ENCODE results near the gene GALNT18. TPM values are rescaled to one million over a fixed set of nuclear protein-coding genes. Genes with fewer than 3 reads are reported as not detected.

The GALNT18 gene
- total RNA-seq, 2 donors from 2014 or later: 7.3 to 10.9 TPM

- Mint-ChIP-seq H3K36me3 (ENCODE audit: low read depth) (no peaks in the 10 kb centered on the region), H3K27ac (no peak overlapping the region), H3K4me3 (no peak overlapping the region), H3K9me3 (no peaks in the 10 kb centered on the region), H3K4me1 (no peaks in the 10 kb centered on the region), H3K27me3 (no peaks in the 10 kb centered on the region)
- no peak for ATAC-seq (replicated peaks)
Measured at GRCh38 chr11:11318961-11319360, 302.8 kb downstream of the GALNT18 start.

DNA sequence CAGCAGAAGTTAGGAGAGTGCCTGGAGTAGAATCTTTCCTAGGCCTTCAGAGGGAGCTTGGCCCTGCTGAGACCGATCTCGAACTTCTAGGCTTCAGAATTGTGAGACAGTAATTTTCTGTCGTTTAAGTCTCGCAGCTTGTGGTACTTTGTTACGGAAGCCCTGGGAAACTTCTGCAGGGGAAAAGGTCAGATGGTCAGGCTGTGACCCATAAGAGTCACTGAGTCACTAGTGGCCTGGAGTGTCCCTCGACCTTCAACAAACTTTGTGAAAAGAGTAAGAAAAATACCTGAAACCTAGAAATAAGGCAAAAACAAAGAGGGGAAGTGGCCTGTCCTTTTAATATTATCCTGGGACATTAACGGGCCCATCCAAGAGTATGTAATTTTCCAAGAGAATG lies 303.3 kb downstream of the GALNT18 start:
- H3K9me3 Mint-ChIP-seq: no peaks in the 10 kb centered on the region
- no peak overlapping the region for H3K27ac Mint-ChIP-seq
- no peak overlapping the region for H3K4me3 Mint-ChIP-seq
- ATAC-seq (replicated peaks): no peak
- no peaks in the 10 kb centered on the region for H3K27me3 Mint-ChIP-seq
- H3K36me3 Mint-ChIP-seq (ENCODE audit: low read depth): no peaks in the 10 kb centered on the region
- no peaks in the 10 kb centered on the region for H3K4me1 Mint-ChIP-seq

DNA sequence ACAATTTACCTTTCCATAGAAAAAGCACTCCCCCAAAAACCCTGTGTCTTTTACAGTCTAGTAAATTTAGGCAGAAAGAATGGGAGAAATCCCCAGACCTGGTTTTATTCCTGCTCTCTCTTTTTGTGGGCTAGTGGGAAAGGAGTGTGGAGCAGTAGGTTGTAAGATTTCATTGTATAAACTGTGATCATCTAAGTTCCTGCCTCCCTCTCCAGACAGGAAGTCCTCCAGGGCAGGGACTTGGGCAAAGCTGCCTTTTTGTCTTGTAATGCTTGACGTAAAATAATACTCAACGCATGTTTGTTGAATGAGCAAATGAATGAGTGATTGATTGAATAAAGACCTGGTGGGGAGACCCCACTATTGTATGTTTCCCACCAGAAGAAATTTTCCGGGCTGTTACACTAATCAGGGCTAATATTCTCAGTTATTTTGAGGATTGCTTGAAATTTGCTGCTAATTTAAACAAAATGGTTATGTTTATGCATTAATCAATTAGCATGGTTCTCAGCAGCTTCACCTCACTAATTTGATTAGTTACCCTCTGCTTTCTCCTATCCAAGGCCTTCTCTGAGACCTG lies 305.1 kb downstream of the GALNT18 start:
- H3K4me3 Mint-ChIP-seq: no peak overlapping the region
- no peaks in the 10 kb centered on the region for H3K9me3 Mint-ChIP-seq
- no peak overlapping the region for H3K27ac Mint-ChIP-seq
- no peaks in the 10 kb centered on the region for H3K36me3 Mint-ChIP-seq (ENCODE audit: low read depth)
- H3K4me1 Mint-ChIP-seq: no peaks in the 10 kb centered on the region
- H3K27me3 Mint-ChIP-seq: no peaks in the 10 kb centered on the region
- no peak for ATAC-seq (replicated peaks)

DNA sequence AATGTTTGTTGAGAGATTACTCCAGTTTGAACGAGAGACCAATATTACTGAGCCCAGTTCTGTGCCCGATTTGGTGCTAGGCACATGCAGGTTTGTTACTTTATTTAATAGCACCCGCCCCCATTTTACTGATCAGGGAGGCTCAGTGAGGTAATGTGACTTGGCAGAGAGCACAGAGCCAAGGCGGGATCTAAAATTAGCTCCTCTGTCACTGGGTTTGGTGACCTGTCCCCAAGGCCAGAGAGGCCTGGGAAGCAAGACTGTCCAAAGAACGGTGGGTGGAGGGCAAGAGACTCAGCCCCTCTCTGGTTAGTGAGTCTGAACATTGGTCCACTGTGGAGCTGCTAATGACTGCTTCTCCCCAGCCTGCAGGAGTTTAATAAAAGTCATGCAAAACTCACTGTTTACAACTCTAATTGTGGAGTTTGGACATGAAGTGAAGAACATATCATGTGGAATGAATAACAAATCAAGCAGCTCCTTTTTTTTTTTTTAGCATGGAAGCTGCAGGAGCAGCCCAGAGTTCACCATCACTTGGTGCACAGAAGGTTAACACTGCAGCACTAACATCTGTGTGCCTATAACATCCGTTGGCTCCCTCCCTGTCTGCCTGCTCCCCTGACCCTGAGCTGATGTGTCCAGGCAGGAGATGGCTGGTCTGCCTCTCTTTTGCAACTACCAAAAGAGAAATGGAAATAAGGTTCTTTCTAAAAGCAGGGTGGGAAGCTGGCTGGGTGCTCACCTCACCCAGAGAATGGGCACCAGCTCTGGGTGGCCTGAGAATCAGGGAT lies 307.7 kb downstream of the GALNT18 start:
- ATAC-seq (replicated peaks): no peak
- Mint-ChIP-seq H3K9me3 (peaks cover 6% of the 10 kb centered on the region), H3K27ac (no peak overlapping the region), H3K27me3 (no peaks in the 10 kb centered on the region), H3K36me3 (ENCODE audit: low read depth) (no peaks in the 10 kb centered on the region), H3K4me1 (no peaks in the 10 kb centered on the region), H3K4me3 (no peak overlapping the region)

DNA sequence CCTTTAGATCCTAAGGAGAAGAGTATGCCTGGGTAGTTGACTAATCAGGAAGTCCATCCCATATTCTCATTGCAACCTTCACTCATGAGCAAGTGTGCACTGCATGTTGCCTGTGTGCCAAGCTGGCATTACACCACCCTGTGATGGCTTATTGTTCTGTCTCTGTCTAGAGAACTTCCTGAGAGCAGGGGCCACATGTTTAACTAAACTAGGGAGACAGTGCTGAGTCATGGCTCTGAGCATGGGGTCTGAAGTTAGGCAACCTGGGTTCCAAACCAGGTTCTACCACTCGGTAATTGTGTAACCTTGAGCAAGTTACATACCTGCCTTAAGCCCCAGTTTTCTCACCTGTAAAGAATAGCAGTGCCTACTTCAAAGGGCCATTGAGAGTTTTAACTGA lies 308.4 kb downstream of the GALNT18 start:
- Mint-ChIP-seq H3K27ac (no peak overlapping the region), H3K4me3 (no peak overlapping the region), H3K9me3 (peaks cover 9% of the 10 kb centered on the region), H3K36me3 (ENCODE audit: low read depth) (no peaks in the 10 kb centered on the region), H3K27me3 (peaks cover 3% of the 10 kb centered on the region), H3K4me1 (no peaks in the 10 kb centered on the region)
- ATAC-seq (replicated peaks): no peak

DNA sequence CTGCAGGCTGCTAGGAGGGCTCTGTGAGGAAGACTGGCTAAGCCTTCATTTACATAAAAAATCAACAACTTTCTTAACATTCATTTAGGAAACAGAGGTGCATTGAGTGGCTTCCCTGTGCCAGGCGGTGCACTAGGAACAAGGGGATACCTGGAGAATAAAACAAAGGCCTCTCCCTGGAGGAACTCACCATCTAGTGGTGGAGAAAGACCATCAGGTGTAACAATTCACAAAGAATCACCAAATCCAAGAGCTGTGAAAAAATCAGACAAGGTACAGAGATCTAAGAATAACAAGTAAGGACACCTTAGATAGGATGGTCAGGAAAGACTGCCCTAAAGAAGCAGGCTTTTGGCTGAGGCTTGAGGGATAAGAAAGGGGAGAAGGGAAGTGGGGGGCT lies 309.1 kb downstream of the GALNT18 start:
- Mint-ChIP-seq H3K27me3 (peaks cover 4% of the 10 kb centered on the region), H3K4me3 (no peak overlapping the region), H3K36me3 (ENCODE audit: low read depth) (no peaks in the 10 kb centered on the region), H3K27ac (no peak overlapping the region), H3K4me1 (no peaks in the 10 kb centered on the region), H3K9me3 (peaks cover 10% of the 10 kb centered on the region)
- ATAC-seq (replicated peaks): no peak

GRCh38 chr11:11311169-11311568 lies 310.6 kb downstream of the GALNT18 start:
- H3K4me1 Mint-ChIP-seq: no peaks in the 10 kb centered on the region
- ATAC-seq (replicated peaks): no peak
- H3K27ac Mint-ChIP-seq: no peak overlapping the region
- no peak overlapping the region for H3K4me3 Mint-ChIP-seq
- H3K27me3 Mint-ChIP-seq: peaks cover 4% of the 10 kb centered on the region
- peaks cover 10% of the 10 kb centered on the region for H3K9me3 Mint-ChIP-seq
- H3K36me3 Mint-ChIP-seq (ENCODE audit: low read depth): no peaks in the 10 kb centered on the region

GRCh38 chr11:11309906-11310305 lies 311.9 kb downstream of the GALNT18 start:
- H3K27me3 Mint-ChIP-seq: peaks cover 4% of the 10 kb centered on the region
- H3K4me1 Mint-ChIP-seq: no peaks in the 10 kb centered on the region
- H3K9me3 Mint-ChIP-seq: peaks cover 10% of the 10 kb centered on the region
- no peak overlapping the region for H3K27ac Mint-ChIP-seq
- H3K4me3 Mint-ChIP-seq: no peak overlapping the region
- no peaks in the 10 kb centered on the region for H3K36me3 Mint-ChIP-seq (ENCODE audit: low read depth)
- ATAC-seq (replicated peaks): no peak

GRCh38 chr11:11308249-11308648 lies 313.6 kb downstream of the GALNT18 start:
- no peaks in the 10 kb centered on the region for H3K4me1 Mint-ChIP-seq
- peaks cover 10% of the 10 kb centered on the region for H3K9me3 Mint-ChIP-seq

DNA sequence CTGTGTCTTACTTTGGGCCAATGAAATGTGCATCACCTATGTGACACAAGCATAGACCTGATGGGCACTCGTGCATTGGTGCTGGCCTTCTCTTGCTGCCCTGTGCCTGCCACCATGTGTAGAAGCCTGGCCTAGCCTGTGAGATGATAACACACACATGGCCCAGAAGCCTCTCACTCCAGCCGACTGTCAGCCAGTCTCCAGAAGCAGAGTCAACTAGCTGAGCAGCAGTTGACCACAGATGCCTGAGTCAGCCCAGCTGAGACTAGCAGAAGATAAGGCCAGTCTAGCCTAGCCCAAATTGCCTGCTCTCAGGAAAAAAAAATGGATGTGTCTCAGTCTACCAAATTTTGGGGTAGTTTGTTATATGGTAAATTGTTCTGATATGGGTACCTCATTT lies 314.9 kb downstream of the GALNT18 start:
- H3K4me3 Mint-ChIP-seq: no peak overlapping the region
- H3K4me1 Mint-ChIP-seq: no peaks in the 10 kb centered on the region
- H3K27ac Mint-ChIP-seq: no peak overlapping the region
- peaks cover 10% of the 10 kb centered on the region for H3K9me3 Mint-ChIP-seq
- H3K27me3 Mint-ChIP-seq: peaks cover 4% of the 10 kb centered on the region
- ATAC-seq (replicated peaks): no peak
- no peaks in the 10 kb centered on the region for H3K36me3 Mint-ChIP-seq (ENCODE audit: low read depth)

More at GRCh38 chr11:11308249-11308648, 313.6 kb downstream of the GALNT18 start:
- H3K4me3 Mint-ChIP-seq: no peak overlapping the region
- ATAC-seq (replicated peaks): no peak
- peaks cover 4% of the 10 kb centered on the region for H3K27me3 Mint-ChIP-seq
- no peaks in the 10 kb centered on the region for H3K36me3 Mint-ChIP-seq (ENCODE audit: low read depth)
- no peak overlapping the region for H3K27ac Mint-ChIP-seq

GRCh38 chr11:11304550-11304949 lies 317.3 kb downstream of the GALNT18 start:
- H3K4me3 Mint-ChIP-seq: no peak overlapping the region
- no peak overlapping the region for H3K27ac Mint-ChIP-seq
- peaks cover 7% of the 10 kb centered on the region for H3K9me3 Mint-ChIP-seq
- H3K27me3 Mint-ChIP-seq: peaks cover 17% of the 10 kb centered on the region
- H3K4me1 Mint-ChIP-seq: no peaks in the 10 kb centered on the region
- no peak for ATAC-seq (replicated peaks)
- H3K36me3 Mint-ChIP-seq (ENCODE audit: low read depth): no peaks in the 10 kb centered on the region

DNA sequence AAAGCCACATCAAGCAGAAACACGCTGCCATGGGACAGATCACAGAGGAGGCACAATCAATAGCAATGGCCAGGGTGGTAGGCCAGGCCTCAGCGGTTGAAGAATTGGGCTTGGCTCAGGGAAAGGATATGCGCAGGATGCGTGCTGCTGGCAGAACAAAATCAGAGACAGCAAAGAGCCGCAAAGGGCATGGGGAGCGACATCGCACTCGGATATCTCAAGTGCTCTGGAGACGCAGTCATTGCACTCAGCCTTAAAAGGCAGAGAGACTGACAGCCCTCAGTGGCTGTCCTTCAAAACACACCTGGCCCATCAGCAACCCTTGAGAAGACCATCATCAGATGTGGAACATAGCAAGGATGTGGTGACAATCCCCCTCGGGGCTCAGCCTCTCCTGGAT lies 319.2 kb downstream of the GALNT18 start:
- ATAC-seq (replicated peaks): no peak
- Mint-ChIP-seq H3K4me1 (no peaks in the 10 kb centered on the region), H3K27ac (no peak overlapping the region), H3K4me3 (no peak overlapping the region), H3K9me3 (no peaks in the 10 kb centered on the region), H3K36me3 (ENCODE audit: low read depth) (no peaks in the 10 kb centered on the region), H3K27me3 (peaks cover 12% of the 10 kb centered on the region)

GRCh38 chr11:11301212-11301611 lies 320.6 kb downstream of the GALNT18 start:
- Mint-ChIP-seq H3K36me3 (ENCODE audit: low read depth) (no peaks in the 10 kb centered on the region), H3K4me1 (no peaks in the 10 kb centered on the region), H3K9me3 (no peaks in the 10 kb centered on the region), H3K27ac (no peak overlapping the region), H3K4me3 (no peak overlapping the region), H3K27me3 (peaks cover 12% of the 10 kb centered on the region)
- ATAC-seq (replicated peaks): no peak

- Mint-ChIP-seq H3K4me3 (no peak overlapping the region), H3K36me3 (ENCODE audit: low read depth) (no peaks in the 10 kb centered on the region), H3K27ac (no peak overlapping the region), H3K4me1 (no peaks in the 10 kb centered on the region), H3K27me3 (peaks cover 12% of the 10 kb centered on the region), H3K9me3 (no peaks in the 10 kb centered on the region)
- ATAC-seq (replicated peaks): no peak
Measured at GRCh38 chr11:11297578-11297977, 324.2 kb downstream of the GALNT18 start.

DNA sequence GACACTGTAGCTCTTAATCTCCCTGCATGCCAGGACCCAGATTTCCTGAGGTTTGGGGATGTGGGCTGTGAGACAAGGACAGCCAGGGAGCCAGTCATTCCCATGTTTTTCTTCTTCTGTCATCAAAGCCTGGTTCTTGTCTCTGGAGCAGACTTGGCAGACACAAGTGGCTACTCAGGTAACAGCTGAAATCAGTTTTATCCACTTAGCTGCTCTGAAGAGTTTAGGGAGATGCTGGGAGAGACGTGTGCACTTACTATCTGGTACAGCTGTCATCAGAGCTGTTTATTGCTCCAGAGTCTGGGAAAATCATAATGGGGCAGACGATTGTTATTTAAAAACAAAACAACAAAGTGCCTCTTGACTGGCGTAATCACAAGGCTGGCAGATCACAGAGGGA lies 325.4 kb downstream of the GALNT18 start:
- no peaks in the 10 kb centered on the region for H3K9me3 Mint-ChIP-seq
- no peak for ATAC-seq (replicated peaks)

More for the DNA sequence above, 325.4 kb downstream of the GALNT18 start:
- Mint-ChIP-seq H3K36me3 (ENCODE audit: low read depth) (no peaks in the 10 kb centered on the region), H3K27ac (no peak overlapping the region), H3K27me3 (peaks cover 15% of the 10 kb centered on the region), H3K4me3 (no peak overlapping the region), H3K4me1 (no peaks in the 10 kb centered on the region)
